Measurements from ENCODE around the gene GARS1. TPM values are rescaled to one million over a fixed set of nuclear protein-coding genes. Genes with fewer than 3 reads are reported as not detected.
"Not testable (repeated sequence)": the region's sequence is repeated elsewhere in the genome, so short reads cannot be mapped to it uniquely, and the experiment has no call there.

The GARS1 gene
- polyA plus RNA-seq, 3 donors = 56.2 to 67.9 (median 58.4) TPM

DNA sequence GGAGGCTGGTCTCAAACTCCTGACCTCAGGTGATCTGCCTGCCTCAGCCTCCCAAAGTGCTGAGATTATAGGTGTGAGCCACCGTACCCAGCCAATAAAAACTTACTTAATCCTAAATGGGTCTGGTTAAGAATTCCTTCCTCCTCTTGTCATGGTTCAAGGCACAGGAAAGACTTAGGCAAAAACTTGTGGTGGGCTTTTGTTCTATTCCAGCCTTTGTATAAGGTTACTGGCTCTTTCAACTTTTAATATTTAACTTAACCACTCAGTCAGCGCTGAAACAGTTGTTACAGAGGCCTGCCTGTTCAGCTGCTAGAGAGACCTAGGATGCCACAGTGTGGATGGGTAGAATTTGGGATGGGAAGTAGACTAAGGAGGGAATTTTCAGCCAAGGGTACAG is 28.1 kb upstream of the GARS1 start:
- 91 to 95% (median 95%) methylated on average over 2 of the region's 2 CpGs for WGBS, 3 donors
- H3K27ac ChIP-seq (ENCODE audit: low read depth, low read length) = no peak overlapping the region

DNA sequence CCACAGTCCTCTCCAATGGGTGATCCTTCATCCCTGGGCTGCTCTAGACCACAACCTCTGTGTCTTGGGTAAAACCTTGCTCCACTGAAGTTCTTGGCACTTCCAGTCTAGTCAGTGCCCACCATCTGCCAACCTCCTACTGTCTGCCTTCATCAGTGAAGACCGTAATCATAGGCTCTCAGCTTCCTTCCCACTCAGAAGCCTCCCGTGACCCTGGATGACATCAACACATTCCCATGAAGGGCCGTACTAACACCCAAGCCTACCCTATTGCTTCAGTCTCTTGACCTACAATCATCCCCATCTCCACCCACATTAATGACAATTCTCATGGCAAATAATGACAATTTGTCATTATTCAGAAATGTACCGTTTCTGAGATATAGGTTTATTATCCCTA is 27.6 kb upstream of the GARS1 start:
- 81 to 95% (median 82%) methylated on average over 4 of the region's 4 CpGs for WGBS, 3 donors

DNA sequence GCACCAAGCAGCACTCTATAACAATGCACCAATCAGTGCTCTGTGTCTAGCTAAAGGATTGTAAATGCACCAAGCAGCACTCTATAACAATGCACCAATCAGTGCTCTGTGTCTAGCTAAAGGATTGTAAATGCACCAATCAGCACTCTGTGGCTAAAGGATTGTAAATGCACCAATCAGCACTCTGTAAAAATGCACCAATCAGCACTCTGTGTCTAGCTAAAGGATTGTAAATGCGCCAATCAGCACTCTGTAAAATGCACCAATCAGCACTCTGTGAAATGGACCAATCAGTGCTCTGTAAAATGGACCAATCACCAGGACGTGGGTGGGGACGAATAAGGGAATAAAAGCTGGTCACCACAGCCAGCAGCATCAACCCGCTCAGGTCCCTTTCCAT is 24.4 kb upstream of the GARS1 start:
- H3K27ac ChIP-seq (ENCODE audit: low read depth, low read length) = not testable (repeated sequence)
- WGBS, 3 donors = 96 to 98% (median 97%) methylated on average over 4 of the region's 4 CpGs

More for the DNA sequence above, 27.6 kb upstream of the GARS1 start:
- H3K27ac ChIP-seq (ENCODE audit: low read depth, low read length) = no peak overlapping the region

DNA sequence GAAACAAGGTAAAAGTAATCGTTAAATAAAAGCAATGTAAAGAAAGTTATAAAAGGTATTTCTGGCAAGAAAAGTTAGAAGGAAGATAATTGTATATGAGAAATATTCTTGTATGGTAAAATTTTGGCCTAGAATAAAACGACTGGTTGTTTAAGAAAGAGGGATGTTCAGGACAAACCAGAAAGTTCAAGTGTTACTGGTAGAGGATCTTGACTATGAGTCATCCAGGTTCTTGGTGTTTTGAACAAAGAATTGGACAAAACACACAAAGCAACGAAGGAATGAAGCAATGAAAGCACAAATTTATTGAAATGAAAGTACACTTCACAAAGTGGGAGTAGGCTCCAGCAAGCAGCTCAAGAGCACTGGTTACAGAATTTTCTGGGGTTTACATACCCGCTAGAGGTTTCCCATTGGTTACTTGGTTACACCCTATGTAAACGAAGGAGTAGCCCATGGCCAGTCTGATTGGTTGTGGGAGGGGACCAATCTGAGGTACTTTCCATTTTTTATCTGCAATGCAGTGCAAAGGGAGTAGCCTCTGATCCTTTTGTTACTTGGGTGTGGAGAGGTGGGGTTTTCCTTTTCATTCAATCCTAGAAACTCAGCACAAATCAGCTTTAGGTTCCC is 22.4 kb upstream of the GARS1 start:
- H3K27ac ChIP-seq (ENCODE audit: low read depth, low read length) = no peak overlapping the region

DNA sequence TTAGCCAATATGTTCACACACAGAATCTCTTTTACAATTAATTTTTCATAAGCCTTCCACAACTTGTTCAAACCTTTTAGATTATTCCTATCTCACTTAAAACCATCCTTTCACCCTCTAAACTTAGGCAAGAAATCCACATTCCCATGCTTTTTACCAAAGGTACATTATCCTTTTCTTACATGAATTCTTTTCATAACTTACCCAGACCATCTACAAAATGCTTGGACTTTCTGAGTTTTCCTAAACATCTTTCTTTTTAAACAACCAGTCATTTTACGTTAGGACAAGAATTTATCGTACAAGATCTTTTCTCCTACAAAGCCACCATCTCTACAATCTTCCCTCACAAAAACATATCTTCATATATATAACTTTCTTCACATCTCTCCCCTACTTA is 18.8 kb upstream of the GARS1 start:
- H3K27ac ChIP-seq (ENCODE audit: low read depth, low read length) = no peak overlapping the region
- WGBS, 3 donors = 97 to 100% (median 99%) methylated on average over 2 of the region's 2 CpGs

More for the DNA sequence above, 22.4 kb upstream of the GARS1 start:
- 76 to 88% (median 83%) methylated on average over 5 of the region's 5 CpGs for WGBS, 3 donors

DNA sequence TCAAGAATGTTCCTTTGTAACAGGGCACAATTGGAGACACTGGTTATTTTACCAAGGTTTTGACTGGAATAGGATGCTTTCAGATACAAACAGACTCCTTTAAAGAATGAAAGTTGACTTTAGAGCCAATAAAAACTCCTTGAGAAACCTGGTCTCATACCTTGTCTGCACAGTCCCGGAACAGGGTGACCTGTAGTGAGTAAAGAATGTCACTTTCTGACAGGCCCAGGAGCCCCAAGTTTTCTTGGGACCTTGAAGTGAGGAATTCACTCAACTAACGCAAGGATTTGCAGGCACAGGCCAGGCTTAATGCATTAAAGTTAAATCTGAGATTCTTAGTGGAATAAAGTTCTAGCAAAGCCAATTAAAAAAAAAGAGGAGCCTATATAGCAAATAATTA is 11.5 kb upstream of the GARS1 start:
- WGBS, 3 donors = 95 to 98% (median 96%) methylated on average over 2 of the region's 2 CpGs
- no peak overlapping the region for H3K27ac ChIP-seq (ENCODE audit: low read depth, low read length)

DNA sequence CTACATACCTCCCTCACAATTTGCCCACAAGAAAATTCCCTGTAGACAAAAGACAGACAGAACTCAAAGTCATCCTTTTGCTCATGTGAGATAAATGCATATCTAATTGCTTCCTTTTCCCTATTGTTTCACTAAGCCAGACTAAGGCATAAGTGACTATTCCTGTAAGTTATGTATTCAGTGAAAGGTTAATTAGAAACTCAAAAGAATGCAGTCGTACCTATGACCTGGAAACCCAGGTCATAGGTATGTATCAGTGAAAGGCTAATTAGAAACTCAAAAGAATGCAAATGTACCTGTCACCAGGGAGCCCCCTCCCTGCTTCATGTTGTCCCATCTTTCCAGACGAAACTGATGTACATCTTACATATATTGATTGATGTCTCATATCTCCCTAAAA is 10.3 kb upstream of the GARS1 start:
- 63 to 80% (median 78%) methylated on average over 2 of the region's 2 CpGs for WGBS, 3 donors
- H3K27ac ChIP-seq (ENCODE audit: low read depth, low read length) = no peak overlapping the region

DNA sequence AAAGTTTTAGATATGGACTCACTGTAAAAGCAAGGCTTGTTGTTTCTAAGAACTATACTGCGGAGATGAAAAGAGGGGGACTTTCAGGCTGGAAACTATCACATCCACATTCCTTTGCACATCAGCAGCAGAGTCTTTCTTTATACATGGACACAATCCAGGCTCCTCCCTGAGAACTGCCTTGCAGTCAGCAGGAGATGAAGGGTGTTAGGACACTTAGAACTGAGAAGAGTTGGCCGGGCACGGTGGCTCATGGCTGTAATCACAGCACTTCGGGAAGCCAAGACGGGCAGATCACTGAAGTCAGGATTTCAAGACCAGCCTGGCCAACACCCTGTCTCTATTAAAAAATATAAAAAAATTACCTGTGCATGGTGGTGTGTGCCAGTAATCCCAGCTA is 9.7 kb upstream of the GARS1 start:
- WGBS, 3 donors = 88 to 89% (median 88%) methylated on average over 5 of the region's 5 CpGs

DNA sequence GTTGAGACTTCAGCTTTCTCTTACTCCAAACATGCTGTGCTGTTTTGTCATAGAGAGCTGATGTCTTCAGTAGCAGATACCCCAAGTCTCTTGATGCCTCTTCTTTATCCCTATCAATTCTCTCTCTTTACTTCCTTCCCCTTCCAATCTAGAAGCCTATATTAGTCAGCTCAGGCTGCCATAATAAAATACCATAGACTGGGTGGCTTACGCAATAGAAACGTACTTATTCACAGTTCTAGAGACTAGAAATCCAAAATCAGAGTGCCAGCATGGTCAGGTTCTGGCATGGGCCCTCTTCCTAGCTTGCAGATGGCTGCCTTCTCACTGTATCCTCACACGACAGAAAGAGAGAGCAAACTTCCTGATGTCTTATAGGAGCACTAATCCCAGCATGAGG is 9.0 kb upstream of the GARS1 start:
- WGBS, 3 donors = 71 to 84% (median 74%) methylated on average over 3 of the region's 3 CpGs

More for the DNA sequence above, 9.7 kb upstream of the GARS1 start:
- no peak overlapping the region for H3K27ac ChIP-seq (ENCODE audit: low read depth, low read length)

DNA sequence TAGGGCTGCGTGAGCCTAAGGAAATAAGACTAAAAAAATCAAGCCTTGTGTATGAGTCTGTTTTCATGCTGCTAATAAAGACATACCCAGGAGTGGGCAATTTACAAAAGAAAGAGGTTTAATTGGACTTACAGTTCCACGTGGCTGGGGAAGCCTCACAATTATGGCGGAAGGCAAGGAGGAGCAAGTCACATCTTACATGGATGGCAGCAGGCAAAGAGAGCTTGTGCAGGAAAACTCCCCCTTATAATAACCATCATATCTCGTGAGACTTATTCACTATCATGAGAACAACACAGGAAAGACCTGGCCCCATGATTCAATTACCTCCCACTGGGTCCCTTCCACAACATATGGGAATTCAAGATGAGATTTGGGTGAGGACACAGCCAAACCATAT is 7.1 kb upstream of the GARS1 start:
- 95 to 100% (median 98%) methylated on average over 4 of the region's 4 CpGs for WGBS, 3 donors

More for the DNA sequence above, 9.0 kb upstream of the GARS1 start:
- no peak overlapping the region for H3K27ac ChIP-seq (ENCODE audit: low read depth, low read length)

DNA sequence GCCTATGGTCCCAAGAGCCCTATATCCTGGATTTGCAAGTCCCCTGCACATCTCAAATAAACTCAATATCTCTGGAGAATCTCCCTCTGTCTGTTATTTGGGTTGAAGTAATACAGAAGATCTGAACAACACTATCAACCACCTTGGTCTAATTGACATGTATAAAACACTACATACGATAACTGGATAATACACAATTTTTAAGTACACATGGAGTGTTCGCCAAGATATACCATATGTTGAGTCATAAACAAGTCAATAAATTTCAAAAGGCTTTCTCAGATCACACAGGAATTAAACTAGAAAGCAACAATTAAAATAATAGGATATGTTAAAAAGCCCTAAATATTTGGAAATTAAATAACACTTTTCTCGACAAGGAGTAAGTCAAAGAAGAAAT is 5.6 kb upstream of the GARS1 start:
- no peak overlapping the region for H3K27ac ChIP-seq (ENCODE audit: low read depth, low read length)
- 98 to 99% (median 99%) methylated on average over 3 of the region's 3 CpGs for WGBS, 3 donors

More for the DNA sequence above, 7.1 kb upstream of the GARS1 start:
- not testable (repeated sequence) for H3K27ac ChIP-seq (ENCODE audit: low read depth, low read length)

DNA sequence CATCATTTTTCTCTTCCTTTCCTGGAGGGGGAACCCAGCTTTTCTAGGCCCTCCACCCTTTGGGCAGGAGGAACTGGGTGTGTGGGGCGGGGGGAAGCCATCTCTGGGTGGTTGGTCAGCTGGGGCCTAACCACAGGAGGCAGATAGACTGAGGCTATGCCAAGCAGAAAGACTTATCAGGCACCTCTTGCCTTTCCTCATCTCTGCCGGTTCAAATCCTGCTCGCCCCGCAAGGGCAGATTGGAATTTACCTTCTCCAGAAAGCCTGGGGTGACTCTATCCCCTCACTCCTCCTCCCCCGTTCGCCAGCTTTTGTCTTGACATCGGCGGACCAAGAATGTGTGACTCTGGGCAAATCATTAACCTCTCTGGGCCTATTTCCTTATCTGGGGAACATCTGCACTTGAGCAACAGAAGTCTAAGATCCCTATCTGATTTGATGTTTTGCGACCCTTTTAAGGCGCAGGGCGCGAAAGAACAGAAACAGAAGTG is 584 bp upstream of the GARS1 start:
- 0% methylated on average over 12 of the region's 12 CpGs for WGBS, 3 donors

DNA sequence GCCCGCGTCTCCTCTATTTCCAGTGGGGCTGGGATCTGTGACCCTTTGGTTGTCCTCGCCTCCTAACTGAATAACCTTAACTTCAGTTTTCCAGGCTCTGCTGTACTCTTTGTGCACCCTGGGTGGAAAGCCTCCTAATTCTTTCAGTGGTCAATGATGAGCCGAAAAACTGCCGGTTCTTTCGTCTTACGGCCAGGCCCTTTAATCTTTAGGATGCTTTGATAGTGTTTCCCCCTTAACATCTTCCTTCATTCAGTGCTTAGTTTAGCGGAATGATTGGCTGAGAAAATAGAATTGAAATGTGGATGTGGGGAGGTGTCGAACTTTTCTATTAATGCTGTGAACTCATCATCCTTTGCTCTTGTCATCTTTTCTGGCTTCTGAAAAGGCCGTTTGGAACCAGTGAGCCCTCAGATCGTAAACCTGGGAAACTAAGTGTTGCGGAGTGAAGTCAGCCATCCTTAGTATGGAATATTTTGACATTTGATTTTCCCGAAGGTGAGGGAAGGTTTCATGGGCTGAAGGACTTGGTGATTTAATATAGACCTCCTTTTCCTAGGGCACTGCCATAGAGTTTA is 847 bp downstream of the GARS1 start:
- 1 to 5% (median 2%) methylated on average over 13 of the region's 13 CpGs for WGBS, 3 donors
- H3K27ac ChIP-seq (ENCODE audit: low read depth, low read length) = no peak overlapping the region

More for the DNA sequence above, 584 bp upstream of the GARS1 start:
- H3K27ac ChIP-seq (ENCODE audit: low read depth, low read length) = peak overlapping the region; percentile 89

DNA sequence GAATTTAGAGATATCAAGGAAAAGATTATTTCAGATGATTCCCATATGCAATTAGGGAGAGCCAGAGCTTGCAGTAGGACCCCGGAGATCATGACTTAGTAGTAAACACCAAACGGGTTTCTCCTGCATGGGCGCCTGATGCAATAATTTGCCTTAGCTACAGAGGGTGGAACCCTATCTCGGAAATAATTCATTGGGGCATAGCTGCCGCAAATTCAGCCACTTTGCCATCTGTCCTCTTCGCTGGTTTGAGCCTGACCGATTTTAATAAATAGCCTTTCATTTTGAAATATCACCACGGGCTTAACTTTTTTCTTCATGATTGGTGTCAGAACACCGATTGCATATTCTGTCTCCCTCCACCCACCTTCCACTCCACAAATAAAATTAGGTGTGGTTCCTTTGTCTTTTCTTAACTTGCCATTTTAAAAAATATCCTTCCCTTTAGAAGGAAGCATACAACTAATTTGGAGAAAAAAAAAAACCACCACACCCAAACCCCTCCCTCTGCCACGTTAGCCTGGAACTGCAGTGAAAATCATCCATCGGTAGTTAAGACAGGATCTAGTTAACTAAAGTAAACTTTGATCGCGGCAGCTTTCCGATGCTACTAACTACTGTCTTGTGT is 1.4 kb downstream of the GARS1 start:
- WGBS, 3 donors = 8 to 29% (median 18%) methylated on average over 14 of the region's 14 CpGs
- H3K27ac ChIP-seq (ENCODE audit: low read depth, low read length) = no peak overlapping the region

DNA sequence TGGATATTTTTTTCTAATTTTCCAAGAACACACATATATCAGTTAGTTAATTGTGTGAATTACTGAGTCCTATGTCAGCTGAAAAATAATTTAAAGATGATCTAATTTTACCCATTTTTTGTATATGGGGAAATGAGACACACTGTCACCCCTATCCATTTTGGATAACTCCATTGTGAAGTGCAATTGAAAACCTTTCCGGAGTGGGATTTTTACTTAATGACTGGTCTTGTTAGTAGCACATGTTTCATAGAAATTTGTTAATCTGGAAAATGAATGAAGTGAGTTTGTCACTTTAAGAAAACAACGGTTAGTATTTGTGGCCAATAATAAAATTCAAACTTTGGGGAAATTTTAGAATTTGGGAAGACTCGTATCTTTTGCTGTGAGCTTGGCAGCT is 2.0 kb downstream of the GARS1 start:
- 45 to 85% (median 85%) methylated on average over 3 of the region's 3 CpGs for WGBS, 3 donors
- no peak overlapping the region for H3K27ac ChIP-seq (ENCODE audit: low read depth, low read length)

DNA sequence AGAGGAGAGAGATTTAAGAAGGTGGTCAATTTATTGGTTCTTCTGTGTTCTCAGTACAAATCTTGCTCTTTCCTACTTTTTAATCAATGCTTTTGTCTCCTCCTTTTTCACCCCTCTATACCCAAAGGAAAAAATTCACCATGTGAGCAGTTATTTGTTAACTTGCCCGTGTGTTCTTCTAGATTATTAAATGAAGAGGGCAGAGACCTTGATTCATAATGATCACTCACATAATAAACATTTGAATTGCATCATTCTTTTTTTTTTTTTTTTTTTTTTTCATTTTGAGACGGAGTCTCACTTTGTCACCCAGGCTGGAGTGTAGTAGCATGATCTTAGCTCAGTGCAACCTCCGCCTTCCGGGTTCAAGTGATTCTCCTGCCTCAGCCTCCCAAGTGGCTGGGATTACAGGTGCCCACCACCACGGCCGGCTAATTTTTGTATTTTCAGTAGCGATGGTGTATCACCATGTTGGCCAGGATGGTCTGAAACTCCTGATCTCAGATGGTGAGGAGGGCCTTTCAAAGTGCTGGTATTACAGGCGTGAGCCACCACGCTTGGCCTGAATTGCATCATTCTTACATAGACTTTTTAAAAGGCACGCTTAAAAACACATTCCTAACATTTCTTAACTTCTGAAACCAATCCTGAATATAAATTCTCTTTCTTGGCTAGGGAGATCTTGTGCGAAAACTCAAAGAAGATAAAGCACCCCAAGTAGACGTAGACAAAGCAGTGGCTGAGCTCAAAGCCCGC is 3.6 kb downstream of the GARS1 start:
- H3K27ac ChIP-seq (ENCODE audit: low read depth, low read length) = no peak overlapping the region
- 84 to 93% (median 92%) methylated on average over 13 of the region's 13 CpGs for WGBS, 3 donors

DNA sequence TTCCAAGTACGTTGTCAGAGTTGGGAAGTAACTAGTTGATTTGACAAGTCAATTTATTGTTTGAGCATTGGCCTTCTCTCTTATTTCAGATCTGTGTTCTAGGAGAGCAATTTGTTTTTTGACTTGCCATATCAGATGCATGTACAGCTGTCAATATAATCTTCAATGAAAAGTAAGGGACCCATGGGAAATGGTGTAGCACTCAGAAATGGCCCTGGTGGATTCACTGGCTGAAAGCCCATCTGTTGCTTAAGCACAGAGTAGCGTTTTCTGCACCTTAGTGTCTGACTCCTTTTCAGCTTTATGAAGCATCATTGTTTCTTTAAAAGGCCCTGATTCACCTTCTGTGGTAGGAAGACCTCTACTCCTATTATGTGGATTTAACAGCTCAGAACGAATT is 10.2 kb downstream of the GARS1 start:
- no peak overlapping the region for H3K27ac ChIP-seq (ENCODE audit: low read depth, low read length)
- WGBS, 3 donors = 76 to 87% (median 86%) methylated on average over 3 of the region's 3 CpGs

DNA sequence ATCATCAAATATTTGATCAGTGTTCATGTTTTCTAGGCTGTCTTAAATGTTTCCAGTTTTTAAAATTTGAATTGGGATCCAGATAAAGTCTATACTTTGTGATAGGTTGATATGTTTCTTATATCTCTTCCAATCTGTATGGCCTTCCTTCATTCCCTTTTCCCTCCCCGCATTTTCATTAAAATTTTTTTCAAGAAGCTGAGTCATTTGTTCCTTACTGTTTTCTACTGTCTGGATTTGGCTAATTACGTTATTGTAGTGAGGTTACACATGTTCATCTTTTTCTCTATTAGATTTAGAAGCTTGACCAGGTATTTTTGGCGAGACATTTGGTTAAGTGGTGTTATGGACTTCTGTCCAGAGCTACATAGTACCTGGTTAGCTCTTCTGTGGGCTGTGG is 11.2 kb downstream of the GARS1 start:
- no peak overlapping the region for H3K27ac ChIP-seq (ENCODE audit: low read depth, low read length)
- WGBS, 3 donors = 96 to 97% (median 97%) methylated on average over 3 of the region's 3 CpGs

DNA sequence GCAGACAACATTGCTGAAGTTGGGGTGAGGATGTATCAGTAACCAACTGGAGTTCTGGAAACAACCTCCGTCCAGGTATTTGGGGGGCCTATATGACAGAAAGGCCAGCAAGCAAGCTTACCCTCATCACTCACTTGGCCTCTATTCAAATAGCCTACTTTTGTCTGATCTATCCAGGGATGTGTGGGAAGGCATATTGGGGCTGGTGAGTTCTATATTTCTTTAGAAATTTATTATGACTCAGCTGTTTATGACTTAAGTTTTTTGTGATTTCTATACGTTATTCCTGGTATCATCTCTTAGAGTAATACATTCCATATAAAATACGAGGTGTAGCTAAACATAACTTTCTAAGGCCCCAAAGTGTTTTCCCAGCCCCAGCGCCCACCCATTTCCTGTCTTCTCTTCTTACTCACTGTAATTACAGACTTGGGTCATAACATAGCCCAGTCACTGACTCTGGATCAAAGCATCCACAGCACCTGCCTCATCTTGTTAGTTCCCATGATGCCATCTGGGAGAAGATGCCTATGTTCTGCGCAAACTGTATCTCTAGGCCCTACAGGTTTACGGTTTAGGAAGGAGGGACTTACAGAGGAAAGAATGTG is 18.1 kb downstream of the GARS1 start:
- WGBS, 3 donors = 87 to 93% (median 89%) methylated on average over 6 of the region's 6 CpGs
- H3K27ac ChIP-seq (ENCODE audit: low read depth, low read length) = no peak overlapping the region

Measured in adipose tissue (tissue), 3 donors.